DOHH2 (cell line): ENCODE data around the gene GATAD2B.

ENCODE experiments used
- H3F3A ChIP-seq: fragments of 200-600 bp; sonication (generic), shearing (Covaris generic); 2 replicates; pipeline ENCODE4 v1.6.0; 2016; ENCODE audit warnings: antibody characterized with exemption, mild to moderate bottlenecking; ENCODE audit not compliant: control insufficient read depth, insufficient read depth
- H3K27ac ChIP-seq: fragments of 200-600 bp; sonication (generic); 2 replicates; pipeline ENCODE4 v1.5.1; 2014; ENCODE audit warnings: low read depth, mild to moderate bottlenecking, low read length, moderate library complexity
- H3K27me3 ChIP-seq: fragments of 200-600 bp; sonication (generic); 2 replicates; pipeline ENCODE4 v1.6.1; 2014; ENCODE audit warnings: mild to moderate bottlenecking, low read length, mixed read lengths; ENCODE audit not compliant: control insufficient read depth
- H3K36me3 ChIP-seq: fragments of 200-600 bp; sonication (generic); 2 replicates; pipeline ENCODE4 v1.6.1; 2014; ENCODE audit warnings: mild to moderate bottlenecking, low read length, moderate library complexity, mixed read lengths; ENCODE audit not compliant: control insufficient read depth
- H3K4me1 ChIP-seq: fragments of 200-600 bp; sonication (generic); 2 replicates; pipeline ENCODE4 v1.6.1; 2014; ENCODE audit warnings: mild to moderate bottlenecking, low read length, mixed read lengths; ENCODE audit not compliant: control insufficient read depth
- H3K4me2 ChIP-seq: fragments of 200-600 bp; sonication (generic); 2 replicates; pipeline ENCODE4 v1.6.0; 2014; ENCODE audit warnings: mild to moderate bottlenecking, low read length, moderate library complexity
- H3K4me3 ChIP-seq: fragments of 200-600 bp; sonication (generic); 2 replicates; pipeline ENCODE4 v1.5.1; 2014; ENCODE audit warnings: mild to moderate bottlenecking, low read length, mixed read lengths
- H3K79me2 ChIP-seq: fragments of 200-600 bp; sonication (generic); 2 replicates; pipeline ENCODE4 v1.6.1; 2014; ENCODE audit warnings: mild to moderate bottlenecking, low read length, mixed read lengths; ENCODE audit not compliant: control insufficient read depth
- H3K9me2 ChIP-seq: fragments of 200-600 bp; sonication (generic); replicated peaks from 2 replicates; pipeline ENCODE4 v1.6.1; 2014; ENCODE audit warnings: mild to moderate bottlenecking, low read length, mixed read lengths; ENCODE audit not compliant: control insufficient read depth
- H3K9me3 ChIP-seq: fragments of 200-600 bp; sonication (generic); 2 replicates; pipeline ENCODE4 v1.6.1; 2014; ENCODE audit warnings: antibody characterized with exemption, low read length, mixed read lengths; ENCODE audit not compliant: control insufficient read depth, insufficient read depth
- H4K20me1 ChIP-seq: fragments of 200-600 bp; sonication (generic); 2 replicates; pipeline ENCODE4 v1.6.0; 2014; ENCODE audit warnings: low read depth, mild to moderate bottlenecking, antibody characterized with exemption, low read length, moderate library complexity; ENCODE audit not compliant: control insufficient read depth, insufficient read depth
- CTCF ChIP-seq: fragments of 200-600 bp; sonication (generic); IDR thresholded peaks from one replicate; pipeline ENCODE4 v1.5.1; 2014; ENCODE audit warnings: antibody characterized with exemption, mild to moderate bottlenecking, low read depth, low read length; ENCODE audit not compliant: poor library complexity, severe bottlenecking
- EZH2phosphoT487 ChIP-seq: fragments of 200-600 bp; sonication (generic); IDR thresholded peaks from 2 replicates; pipeline ENCODE4 v1.6.1; 2017; ENCODE audit warnings: borderline replicate concordance, mild to moderate bottlenecking, antibody characterized with exemption, low read length, moderate library complexity, mixed read lengths

The GATAD2B gene

GRCh38 chr1:153958961-153959260 is 36.1 kb upstream of the GATAD2B start:
- Histone ChIP-seq H3K36me3 (peaks cover 73% of the 10 kb centered on the region), H3K27ac (no peak overlapping the region), H3K79me2 (peaks cover 69% of the 10 kb centered on the region), H3F3A (peaks cover 3% of the 10 kb centered on the region; the same call in 1 of the 2 replicates), H3K9me3 (no peaks in the 10 kb centered on the region), H3K4me2 (peak overlapping the region; percentile 73), H3K4me3 (peak overlapping the region; percentile 95), H4K20me1 (peaks cover 16% of the 10 kb centered on the region; the same call in 1 of the 2 replicates), H3K27me3 (no peaks in the 10 kb centered on the region), H3K9me2 (no peaks in the 10 kb centered on the region), H3K4me1 (peaks cover 59% of the 10 kb centered on the region)
- TF ChIP-seq EZH2phosphoT487 (no peak), CTCF (no peak)

GRCh38 chr1:153958111-153958960 is 35.6 kb upstream of the GATAD2B start, which contains the start of gene CRTC2:
Gene CRTC2, minus strand, starts transcription at chr1:153958612. Its CDS starts 115 bp downstream, at chr1:153958497.
- peaks cover 19% of the 10 kb centered on the region; the same call in 1 of the 2 replicates for H4K20me1 ChIP-seq
- TF ChIP-seq CTCF (peak; percentile 51), EZH2phosphoT487 (no peak)
- no peaks in the 10 kb centered on the region for H3K9me3 ChIP-seq
- no peaks in the 10 kb centered on the region for H3K9me2 ChIP-seq
- H3K79me2 ChIP-seq, result peaks cover 72% of the 10 kb centered on the region
- peak within 1 kb of the TSS; percentile 95 for H3K4me3 ChIP-seq
- peaks cover 58% of the 10 kb centered on the region for H3K4me1 ChIP-seq
- peaks cover 78% of the 10 kb centered on the region for H3K36me3 ChIP-seq
- no peaks in the 10 kb centered on the region for H3K27me3 ChIP-seq
- H3F3A ChIP-seq, result peaks cover 3% of the 10 kb centered on the region; the same call in 1 of the 2 replicates
- H3K4me2 ChIP-seq, result peak within 1 kb of the TSS; percentile 93
- H3K27ac ChIP-seq, result peak within 1 kb of the TSS; percentile 83

- no peaks in the 10 kb centered on the region for H3K9me3 ChIP-seq
- peaks cover 19% of the 10 kb centered on the region; the same call in 1 of the 2 replicates for H4K20me1 ChIP-seq
- H3K36me3 ChIP-seq, result peaks cover 79% of the 10 kb centered on the region
- peak overlapping the region; percentile 93 for H3K4me2 ChIP-seq
- no peaks in the 10 kb centered on the region for H3K9me2 ChIP-seq
- peaks cover 68% of the 10 kb centered on the region for H3K79me2 ChIP-seq
- peak overlapping the region; percentile 83 for H3K27ac ChIP-seq
- H3K4me3 ChIP-seq, result peak overlapping the region; percentile 95
- TF ChIP-seq CTCF (no peak), EZH2phosphoT487 (no peak)
- peaks cover 58% of the 10 kb centered on the region for H3K4me1 ChIP-seq
- no peaks in the 10 kb centered on the region for H3K27me3 ChIP-seq
- H3F3A ChIP-seq, result peaks cover 3% of the 10 kb centered on the region; the same call in 1 of the 2 replicates
These were observed 35.0 kb upstream of the GATAD2B start for GRCh38 chr1:153957744-153958110.
